Measurements from ENCODE around the gene CSTF2T. TPM values are rescaled to one million over a fixed set of nuclear protein-coding genes. Genes with fewer than 3 reads are reported as not detected.

CSTF2T gene
- total RNA-seq, 1 experiment from 2014 or later, result 42.1 TPM

GRCh38 chr10:51668336-51668689 lies 31.1 kb downstream of the CSTF2T start:
- Histone ChIP-seq H4K8ac (replicated peaks; ENCODE audit: insufficient read length, low read depth, low read length) (no peak overlapping the region), H3T11ph (ENCODE audit: low read length) (no peak overlapping the region), H3K14ac (ENCODE audit: insufficient read depth, low read length) (no peak overlapping the region), H3K4me1 (ENCODE audit: insufficient read depth, low read length) (no peaks in the 10 kb centered on the region), H2BK12ac (ENCODE audit: insufficient read length, low read depth, low read length) (no peak overlapping the region), H3K79me2 (ENCODE audit: insufficient read depth, low read length) (no peaks in the 10 kb centered on the region), H2BK120ac (ENCODE audit: low read depth, low read length, poor library complexity, severe bottlenecking) (no peak overlapping the region), H4K5ac (ENCODE audit: insufficient read length, low read depth, low read length) (no peak overlapping the region), H3K4me2 (ENCODE audit: insufficient read depth, insufficient read length, low read length) (no peak overlapping the region), H2AK5ac (ENCODE audit: insufficient read length, low read length) (no peak overlapping the region), H3K9me3 (ENCODE audit: control insufficient read depth, low read depth, low read length) (no peaks in the 10 kb centered on the region), H3K56ac (ENCODE audit: insufficient read length, low read depth, low read length) (no peak overlapping the region), H3K27me3 (ENCODE audit: insufficient read depth, low read length) (no peaks in the 10 kb centered on the region), H3K23ac (ENCODE audit: insufficient read length, low read depth, low read length) (no peak overlapping the region), H2AFZ (ENCODE audit: low read length) (no peak overlapping the region), H3K27ac (ENCODE audit: insufficient read length, low read depth, low read length) (no peak overlapping the region), H3K4ac (ENCODE audit: low read depth, low read length) (no peak overlapping the region), H3K18ac (ENCODE audit: insufficient read length, low read depth, low read length) (no peak overlapping the region), H3K79me1 (ENCODE audit: insufficient read depth, low read depth, low read length, poor library complexity, severe bottlenecking) (no peaks in the 10 kb centered on the region), H2BK5ac (ENCODE audit: insufficient read length, low read length) (no peak overlapping the region), H3K23me2 (ENCODE audit: insufficient read length, low read depth, low read length, poor library complexity, severe bottlenecking) (no peaks in the 10 kb centered on the region), H2BK20ac (ENCODE audit: low read depth, low read length, poor library complexity, severe bottlenecking) (no peak overlapping the region), H4K91ac (ENCODE audit: insufficient read length, low read depth, low read length) (no peak overlapping the region), H4K20me1 (ENCODE audit: control insufficient read depth, insufficient read depth, insufficient read length) (no peaks in the 10 kb centered on the region), H2BK15ac (ENCODE audit: low read depth, low read length) (no peak overlapping the region), H3K9ac (ENCODE audit: extremely low read depth, insufficient read length, low read length) (no peak overlapping the region)
- H3K36me3 Mint-ChIP-seq (ENCODE audit: insufficient read depth in 1 of 3, low read depth in 3 of 3), result peaks cover 0 to 15% (median 0%) of the 10 kb centered on the region in 3 experiments; a peak in 2 of 7 replicates
- no peak overlapping the region for H3K27ac Mint-ChIP-seq
- no peak for TF ChIP-seq CTCF (conservative IDR thresholded peaks at IDR 0.05)
- no peaks in the 10 kb centered on the region for H3K27me3 Mint-ChIP-seq (ENCODE audit: low read depth)
- peaks cover 0 to 4% of the 10 kb centered on the region in 2 experiments; a peak in 2 of 4 replicates for H3K4me1 Mint-ChIP-seq
- peaks cover 11 to 12% of the 10 kb centered on the region in 2 experiments; a peak in 4 of 5 replicates for H3K9me3 Mint-ChIP-seq
- no peak for DNase-seq
- no peak overlapping the region for H3K4me3 Mint-ChIP-seq
